Activated CD4-positive, alpha-beta T cell treated with anti-CD3 and anti-CD28 coated beads, Interleukin-2, amount 50 U/mL, for 4 hours (primary cell): ENCODE results near the gene NLRC5.

Experiments
- DNase-seq, 2 experiments: peaks; one replicate each; pipeline ENCODE4 v3.0.0-alpha.2; 2020

The NLRC5 gene

DNA sequence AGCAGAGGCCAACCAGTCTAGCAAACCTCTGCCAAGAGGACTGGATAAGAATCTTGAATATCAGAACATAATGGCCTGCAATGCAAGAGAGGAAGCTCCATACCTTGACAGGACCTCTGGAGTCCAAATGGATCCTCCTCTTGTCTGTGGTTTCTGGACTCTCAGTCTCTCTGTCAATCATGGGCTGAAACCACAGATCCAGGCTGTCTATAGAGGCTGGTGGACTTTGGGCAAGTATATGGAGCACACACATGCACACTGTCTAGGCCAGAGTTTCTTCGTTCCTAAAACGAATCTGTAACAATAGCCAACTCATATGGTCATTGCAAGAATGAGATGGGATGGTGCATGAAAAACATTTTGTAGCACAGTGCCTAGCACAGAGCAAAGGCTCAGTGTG is 37.7 kb downstream of the NLRC5 start:
- no peak for DNase-seq

DNA sequence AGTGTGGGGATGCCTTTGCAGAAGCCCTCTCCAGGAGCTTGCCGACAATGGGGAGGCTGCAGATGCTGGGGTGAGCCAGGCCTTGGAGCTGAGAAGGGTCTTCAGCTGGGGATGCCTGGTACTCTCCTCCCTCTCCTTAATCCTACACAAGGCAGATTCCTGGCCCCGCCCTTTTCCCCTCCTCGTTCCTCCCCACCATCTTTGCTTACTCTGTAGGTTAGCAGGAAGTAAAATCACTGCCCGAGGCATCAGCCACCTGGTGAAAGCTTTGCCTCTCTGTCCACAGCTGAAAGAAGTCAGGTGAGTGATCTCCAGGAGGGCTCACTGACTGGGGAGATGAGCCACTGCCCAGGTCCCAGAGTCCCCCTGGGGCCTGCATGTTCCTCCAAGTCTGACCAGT is 38.7 kb downstream of the NLRC5 start:
- no peak for DNase-seq

DNA sequence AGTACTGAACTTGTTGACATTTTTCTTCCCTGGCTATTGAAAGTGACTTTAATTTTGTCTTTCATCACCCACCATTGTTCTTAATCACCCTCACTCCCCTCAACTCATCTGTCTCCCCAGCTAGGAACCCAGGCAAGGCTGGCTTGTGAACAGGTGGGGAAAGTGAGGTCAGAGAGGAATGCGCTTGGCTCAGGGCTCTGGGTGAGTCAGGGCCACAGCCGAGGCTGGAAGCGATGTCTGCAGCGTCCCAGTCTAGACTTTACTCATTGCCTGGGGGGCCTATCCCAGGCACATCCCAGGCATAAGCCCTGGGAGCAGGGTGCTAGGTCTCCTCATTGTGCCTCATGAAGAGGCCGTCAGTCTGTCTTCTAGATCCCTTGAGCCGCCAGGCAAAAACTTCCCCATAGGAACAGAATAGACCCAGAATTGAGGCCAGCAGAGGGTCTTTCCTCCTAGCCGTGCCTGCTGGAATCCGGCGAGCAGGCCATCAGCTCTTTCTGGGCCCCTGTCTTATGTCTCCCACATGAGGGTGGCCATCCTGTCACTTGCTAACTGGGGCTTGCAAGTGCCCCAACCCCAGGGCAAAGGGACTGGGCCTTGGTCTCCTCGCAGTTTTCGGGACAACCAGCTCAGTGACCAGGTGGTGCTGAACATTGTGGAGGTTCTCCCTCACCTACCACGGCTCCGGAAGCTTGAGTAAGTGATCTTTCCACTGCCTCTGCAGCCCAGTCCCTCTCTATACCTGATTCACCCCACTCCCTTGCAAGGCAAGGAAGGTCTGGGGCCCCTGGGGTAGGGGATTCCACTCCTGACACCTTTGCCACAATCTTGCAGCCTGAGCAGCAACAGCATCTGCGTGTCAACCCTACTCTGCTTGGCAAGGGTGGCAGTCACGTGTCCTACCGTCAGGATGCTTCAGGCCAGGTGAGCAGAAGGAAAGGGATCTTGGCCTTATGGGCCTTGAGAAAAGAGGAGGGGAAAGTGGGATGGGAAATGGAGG is 40.1 kb downstream of the NLRC5 start:
- no peak for DNase-seq

DNA sequence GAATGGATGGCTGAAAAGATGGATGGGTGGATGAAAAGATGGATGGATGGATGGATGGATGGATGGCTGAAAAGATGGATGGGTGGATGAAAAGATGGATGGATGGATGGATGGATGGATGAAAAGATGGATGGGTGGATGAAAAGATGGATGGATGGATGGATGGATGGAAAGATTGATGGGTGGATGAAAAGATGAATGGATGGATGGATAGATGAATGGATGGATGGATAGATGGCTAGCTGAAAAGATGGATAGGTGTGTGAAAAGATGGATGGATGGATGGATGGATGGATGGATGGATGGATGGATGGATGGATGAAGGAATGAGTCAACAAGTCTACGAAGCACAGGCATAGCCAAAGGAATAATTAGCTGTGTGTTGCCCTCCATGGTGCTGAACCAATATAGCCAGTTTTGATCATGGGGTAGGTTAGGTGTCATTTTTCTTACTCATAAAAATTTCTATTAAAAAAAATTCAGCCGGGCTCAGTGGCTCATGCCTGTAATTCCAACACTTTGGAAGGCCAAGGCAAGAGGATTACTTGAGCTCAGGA is 41.1 kb downstream of the NLRC5 start:
- no peak for DNase-seq

DNA sequence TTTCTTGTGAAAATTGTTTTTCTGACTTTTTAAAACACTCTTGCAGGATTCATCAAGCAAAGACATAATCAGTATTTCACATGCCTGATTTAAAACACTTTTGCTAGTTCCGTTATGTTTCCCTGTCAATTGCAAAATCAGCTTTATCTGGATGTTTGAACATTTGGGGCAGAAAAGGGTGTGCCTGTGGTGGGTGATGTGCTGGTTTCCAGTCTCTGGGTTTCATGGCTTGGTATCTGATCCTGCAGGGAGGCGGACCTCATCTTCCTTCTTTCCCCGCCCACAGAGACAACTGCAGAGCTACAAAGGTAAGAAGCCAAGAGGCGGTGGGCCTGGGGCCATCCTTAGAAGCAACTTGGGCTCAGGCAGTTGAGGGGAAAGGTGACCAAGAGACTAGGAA is 41.8 kb downstream of the NLRC5 start:
- DNase-seq = no peak

DNA sequence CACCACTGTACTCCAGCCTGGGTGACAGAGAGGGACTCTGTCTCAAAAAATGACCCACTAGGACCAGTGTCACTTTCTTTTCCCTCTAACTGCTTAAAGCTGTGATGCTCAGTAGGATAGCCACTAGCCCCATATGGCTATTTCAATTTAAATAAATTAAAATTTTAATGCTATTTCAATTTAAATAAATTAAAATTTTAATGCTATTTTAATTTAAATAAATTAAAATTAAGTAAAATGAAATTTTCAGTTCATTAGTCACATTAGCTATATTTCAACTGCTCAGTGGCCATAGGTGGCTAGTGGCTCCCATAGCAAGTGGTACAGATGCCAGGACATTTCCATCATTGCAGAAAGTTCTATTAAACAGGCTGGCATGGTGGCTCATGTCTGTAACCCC is 43.0 kb downstream of the NLRC5 start:
- no peak for DNase-seq

DNA sequence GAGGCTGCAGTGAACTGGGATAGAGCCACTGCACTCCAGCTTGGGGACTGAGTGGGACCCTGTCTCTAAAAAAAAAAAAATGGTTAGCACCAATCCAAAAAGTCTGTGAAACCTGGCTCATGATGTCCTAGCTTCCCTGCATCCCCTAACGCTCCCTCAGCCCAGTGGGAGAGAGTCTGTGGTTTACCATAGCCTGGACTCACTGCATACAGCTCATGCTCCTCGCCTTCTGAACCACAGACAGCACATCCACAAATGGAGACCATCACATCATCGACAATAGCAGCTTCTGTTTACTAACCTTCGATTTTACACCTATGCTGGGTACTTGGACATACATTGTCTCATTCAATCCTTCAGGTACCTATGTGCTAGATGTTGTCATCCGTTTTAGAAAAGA is 43.6 kb downstream of the NLRC5 start:
- no peak for DNase-seq

DNA sequence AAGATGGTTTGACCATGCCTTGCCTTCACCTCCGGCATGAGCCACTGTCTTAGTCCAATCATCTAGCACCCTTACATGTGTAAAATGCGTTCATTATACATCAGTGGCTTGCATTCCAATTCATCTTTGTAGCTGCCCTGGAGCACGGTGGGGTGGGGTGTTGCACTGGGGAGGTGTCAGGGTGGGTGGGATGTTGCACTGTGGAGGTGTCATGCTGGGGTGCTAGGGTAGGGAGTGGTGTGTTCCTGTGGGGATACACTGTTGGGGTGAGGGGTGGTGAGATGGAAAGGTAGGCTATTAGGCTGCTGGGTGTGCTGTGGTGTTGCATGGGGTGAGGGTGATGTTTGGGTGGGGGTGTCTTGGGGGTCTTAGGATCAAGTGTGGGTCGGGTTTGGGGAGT is 47.0 kb downstream of the NLRC5 start:
- no peak for DNase-seq

DNA sequence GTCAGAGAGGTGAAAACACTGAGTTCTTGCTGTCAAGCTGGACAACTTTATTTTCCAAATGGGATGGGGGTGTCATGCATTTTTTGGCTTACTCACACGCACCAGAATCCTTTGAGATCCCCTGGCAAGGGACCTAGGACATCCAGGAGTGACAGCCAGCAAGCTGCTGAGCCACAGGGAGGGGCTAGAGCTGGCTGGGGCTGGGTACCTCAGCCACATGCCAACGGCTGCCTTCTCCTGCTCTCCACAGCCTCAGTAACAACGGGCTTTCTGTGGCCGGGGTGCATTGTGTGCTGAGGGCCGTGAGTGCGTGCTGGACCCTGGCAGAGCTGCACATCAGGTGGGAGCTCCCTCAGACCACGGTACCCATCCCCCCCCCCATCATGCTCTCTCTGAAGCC is 47.6 kb downstream of the NLRC5 start:
- no peak for DNase-seq

DNA sequence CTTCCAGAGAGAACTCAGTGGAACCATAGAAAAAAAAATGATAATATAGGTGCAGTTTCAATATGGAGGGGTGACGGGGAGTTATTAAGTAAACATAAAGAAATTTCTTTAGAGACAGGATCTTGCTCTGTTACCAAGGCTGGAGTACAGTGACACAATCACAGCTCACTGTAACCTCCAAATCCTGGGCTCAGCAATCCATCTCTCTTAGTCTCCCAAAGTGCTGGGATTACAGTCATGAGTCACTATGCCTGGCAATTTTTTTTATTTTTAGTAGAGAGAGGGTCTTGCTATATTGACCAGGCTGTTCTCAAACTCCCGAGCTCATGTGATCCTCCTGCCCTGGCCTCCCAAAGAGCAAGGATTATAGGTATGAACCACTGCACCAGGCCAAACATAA is 48.8 kb downstream of the NLRC5 start:
- no peak for DNase-seq

DNA sequence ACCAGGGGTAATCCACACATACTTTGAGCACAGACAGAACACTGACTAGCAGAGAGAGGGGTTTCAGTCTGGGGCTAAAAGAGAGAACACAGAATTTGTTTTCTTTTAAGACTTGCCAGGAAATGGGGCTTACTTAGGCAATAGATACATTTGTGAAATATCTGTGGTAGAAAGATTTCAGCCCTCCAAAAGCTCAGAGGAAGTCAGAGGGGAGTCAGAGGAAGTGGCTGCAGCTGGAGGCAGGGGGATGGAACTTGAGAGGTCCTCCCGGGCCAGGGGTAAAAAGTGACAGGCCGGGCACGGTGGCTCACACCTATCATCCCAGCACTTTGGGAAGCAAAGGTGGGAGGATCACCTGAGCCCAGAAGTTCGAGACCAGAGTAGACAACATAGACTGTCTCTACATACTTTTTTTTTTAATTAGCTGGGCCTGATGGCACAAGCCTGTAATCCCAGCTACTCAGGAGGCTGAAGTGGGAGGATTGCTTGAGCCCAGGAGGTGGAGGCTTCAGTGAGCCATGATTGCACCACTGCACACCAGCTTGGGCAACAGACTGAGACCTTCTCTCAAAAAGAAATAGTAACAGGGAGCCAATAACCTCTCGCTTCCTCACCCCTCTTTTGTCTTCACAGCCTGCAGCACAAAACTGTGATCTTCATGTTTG is 49.9 kb downstream of the NLRC5 start:
- no peak for DNase-seq

DNA sequence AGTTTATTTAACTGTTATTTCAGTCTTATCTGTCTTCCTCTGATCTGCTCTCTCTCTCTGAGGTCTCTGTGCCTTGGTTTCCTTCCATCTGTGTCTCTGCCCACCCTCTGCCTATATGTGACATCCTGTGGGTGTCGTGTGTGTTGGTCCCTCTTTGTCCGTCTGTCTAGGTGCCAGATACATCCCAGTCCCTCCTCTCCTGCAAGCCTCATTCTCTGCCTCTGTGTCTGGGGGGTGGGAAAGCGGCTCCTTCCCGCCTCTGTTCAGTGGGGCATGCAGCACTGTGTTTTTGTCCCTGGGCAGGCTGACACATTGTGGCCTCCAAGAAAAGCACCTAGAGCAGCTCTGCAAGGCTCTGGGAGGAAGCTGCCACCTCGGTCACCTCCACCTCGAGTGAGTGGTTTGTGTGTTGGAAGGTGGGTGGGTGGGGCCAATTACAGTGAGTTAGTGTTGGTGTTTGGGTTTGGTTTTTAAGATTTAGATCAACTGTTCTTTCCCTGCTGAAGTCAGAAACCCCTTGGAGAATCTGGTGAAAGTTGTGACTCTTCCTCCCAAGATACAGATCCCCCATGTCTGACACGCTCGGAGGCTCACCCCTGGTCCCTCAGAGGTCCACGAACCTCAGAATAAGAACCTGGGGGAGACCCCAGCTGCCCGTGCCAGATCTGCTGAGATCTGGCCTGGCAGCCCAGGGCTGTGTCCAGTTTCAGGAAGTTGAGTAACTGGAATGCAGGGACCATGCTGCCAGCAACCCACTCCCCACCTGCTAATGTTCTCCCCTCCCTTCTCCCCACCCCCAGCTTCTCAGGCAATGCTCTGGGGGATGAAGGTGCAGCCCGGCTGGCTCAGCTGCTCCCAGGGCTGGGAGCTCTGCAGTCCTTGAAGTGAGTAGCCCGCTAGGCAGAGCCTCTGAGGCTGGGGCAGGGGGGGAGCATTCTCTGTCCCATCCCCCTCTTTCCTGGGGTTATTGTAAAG is 52.1 kb downstream of the NLRC5 start:
- peak; percentile 80 to 85 for DNase-seq

DNA sequence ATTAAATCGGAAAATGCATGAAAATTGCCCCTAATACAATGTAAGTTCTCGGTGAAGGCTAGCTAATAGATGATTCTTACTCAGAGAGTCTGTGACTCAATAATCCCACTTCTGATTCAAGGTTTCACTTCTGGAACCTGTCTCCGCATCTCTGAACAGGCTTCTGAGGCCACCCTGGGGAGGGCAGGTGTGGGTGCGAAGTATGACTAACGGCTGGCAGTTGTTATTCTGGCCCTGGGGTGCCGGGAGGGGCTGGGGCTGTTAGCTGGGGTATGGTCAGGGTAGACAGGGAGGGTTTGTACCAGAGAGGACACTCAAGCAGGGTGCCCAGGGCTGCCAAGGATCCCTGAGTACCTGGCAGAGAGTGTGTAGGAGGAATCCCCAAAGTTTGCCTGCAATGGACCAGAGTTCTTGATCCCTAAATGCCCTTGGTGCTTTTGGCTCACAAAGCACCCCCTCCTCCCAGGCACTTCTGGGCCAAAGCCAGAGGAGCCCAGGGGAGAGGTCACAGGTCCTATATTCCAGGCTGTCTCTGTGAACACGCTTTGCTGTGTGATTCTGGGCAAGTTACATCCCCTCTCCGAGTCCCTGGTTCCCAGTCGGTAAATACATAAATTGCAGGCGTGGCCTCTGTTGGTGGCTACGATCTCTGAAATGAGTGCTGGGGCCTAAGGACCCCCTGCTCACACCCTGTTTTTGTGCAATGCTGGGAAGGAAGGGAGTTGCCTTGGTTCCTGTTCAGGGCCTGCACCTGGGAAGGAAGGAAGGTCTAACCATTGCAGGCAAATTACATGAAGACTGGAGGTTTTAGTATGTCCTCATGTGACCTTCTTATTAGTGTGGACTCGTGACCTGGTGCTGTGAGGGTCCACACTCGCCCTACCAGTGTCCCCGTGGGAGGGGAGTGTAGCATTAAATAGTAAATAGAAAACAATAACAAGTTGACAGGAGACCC is 53.1 kb downstream of the NLRC5 start:
- peak; percentile 79 for DNase-seq

DNA sequence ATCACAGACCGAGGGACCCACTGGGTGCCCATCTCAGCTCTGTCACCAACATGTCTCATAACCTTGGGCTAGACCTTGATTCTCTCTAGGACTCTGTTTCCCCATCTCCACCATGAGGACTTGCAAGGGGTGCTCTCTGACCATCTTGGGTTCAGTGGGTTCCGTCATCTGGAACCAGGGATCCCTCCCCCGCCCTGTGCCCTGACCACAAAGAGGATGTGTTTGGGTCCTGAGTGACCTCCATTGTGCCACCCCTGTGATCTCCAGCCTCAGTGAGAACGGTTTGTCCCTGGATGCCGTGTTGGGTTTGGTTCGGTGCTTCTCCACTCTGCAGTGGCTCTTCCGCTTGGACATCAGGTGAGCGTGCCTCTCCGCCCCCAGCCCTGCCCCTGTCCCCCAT is 53.9 kb downstream of the NLRC5 start:
- no peak for DNase-seq

DNA sequence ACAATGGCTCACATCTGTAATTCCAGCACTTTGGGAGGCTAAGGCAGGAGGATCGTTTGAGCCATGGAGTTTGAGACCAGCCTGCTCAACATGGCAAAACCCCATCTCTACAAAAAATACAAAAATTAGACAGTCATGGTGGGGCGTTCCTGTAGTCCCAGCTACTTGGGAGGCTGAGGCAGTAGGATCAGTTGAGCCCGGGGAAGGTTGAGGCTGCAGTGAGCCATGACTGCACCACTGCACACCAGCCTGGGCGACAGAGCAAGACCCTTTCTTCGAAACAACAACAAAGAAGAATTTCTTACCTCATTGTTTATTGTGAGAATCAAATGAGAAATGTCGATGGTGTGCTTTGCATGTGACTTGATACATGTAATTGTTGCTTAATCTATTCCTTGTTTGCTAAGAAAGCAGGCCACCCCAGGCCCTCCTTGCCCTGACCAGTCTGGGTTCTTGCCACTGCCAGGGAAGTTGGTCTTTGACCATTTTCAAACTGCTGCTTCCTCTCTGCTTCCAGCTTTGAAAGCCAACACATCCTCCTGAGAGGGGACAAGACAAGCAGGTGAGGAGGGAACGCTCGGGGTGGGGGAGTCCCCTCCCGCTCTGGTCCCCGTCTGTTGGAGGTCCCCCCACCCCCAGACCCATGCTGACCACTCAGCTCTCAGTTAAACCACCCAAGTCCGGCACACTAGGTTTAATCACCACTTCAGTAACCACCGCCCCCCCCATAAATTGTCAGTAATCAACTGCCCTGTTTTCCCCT is 55.8 kb downstream of the NLRC5 start:
- no peak for DNase-seq

DNA sequence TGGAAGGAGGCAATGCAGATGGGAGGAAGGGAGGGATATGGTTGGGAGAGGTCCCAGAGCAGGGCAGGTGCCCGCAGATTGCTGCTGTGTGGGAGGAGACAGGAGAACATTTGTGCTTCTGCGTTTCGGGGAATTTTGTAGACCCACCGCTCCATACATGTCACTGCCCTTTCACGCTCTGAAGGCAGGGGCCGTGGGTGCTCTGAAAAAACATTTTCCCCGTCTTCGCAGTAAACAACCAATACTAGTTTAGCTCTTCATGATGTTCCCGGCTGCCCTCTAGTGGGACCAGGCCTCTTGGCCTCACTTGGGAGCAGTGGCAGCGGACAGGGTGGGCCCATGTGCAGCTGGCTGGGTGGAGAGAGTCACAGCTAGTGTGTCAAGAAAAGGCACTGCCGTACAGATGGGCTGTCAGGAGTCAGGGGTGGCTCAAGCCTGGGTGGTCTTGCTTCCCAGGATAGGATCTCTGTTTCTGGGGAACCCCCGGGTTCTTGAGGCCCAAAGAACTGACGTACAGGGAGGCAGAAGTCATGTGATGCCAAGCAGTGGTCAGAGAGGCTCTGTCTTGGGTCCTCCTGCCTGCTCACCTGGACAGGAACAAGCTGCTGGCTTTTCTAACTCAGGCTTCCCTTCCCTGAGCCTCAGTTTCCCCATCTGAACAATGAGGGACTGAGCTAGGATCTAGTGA is 56.5 kb downstream of the NLRC5 start:
- DNase-seq = peak in 1 of 2 experiments; percentile 19

DNA sequence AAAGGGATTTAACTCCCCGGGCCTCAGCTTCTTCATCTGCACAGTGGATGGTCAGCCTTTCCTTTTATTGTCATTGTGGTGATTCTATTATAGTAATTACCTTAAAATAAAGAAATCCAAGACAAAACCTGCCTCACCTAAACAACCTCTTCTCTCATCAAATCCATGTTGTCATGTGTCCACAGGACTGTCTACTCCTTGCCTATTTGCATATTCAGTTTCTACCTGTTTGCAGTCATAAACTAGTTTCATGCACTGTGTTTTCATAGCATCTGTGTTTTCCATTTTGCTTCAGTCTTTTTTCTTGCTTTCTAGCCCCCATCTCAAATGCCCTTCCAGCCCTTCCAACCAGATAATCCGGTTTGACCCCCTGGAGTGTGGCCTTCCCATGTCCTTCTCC is 58.7 kb downstream of the NLRC5 start:
- DNase-seq = no peak

DNA sequence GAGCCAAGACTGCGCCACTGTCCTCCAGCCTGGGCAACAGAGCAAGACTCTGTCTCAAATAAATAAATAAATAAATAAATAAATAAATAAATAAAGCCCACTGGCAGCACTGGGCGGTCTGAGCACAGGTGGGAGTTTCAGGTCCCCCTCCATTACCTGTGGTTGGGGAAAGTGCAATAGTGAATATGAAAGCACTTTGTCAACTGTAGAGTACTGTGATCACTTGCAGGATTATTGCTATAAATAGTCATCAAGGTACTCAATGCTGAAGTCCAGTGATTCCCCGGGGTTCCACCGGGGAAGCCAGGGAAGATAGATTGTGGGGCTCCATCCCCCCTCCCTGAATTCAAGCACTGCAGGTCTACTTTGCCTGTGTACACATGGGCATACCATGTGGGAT is 60.3 kb downstream of the NLRC5 start:
- DNase-seq = no peak

DNA sequence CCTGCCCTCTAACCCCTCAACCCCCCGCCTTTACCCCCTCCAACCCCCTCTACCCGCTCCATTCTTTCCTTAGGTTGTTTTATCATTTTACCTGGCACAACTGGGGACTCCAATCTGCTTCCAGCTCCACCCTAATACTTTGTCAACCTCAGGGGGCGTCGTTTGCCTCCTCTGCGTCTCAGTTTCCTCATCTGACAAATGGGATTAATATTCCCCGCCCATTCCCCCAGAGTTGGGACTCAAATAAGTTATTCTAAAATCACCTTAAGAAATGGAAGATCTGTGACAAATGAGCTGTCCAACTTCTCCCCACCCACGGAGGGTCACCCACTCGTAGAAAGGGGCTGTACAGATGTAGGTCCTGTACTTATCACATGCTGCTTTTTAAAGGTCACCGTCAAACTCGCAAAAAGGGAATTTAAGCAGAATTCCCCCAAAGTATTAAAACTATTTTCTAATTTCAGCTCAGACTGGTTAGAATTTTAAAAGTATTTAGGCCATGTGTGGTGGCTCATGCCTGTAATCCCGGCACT is 62.4 kb downstream of the NLRC5 start:
- DNase-seq = no peak

DNA sequence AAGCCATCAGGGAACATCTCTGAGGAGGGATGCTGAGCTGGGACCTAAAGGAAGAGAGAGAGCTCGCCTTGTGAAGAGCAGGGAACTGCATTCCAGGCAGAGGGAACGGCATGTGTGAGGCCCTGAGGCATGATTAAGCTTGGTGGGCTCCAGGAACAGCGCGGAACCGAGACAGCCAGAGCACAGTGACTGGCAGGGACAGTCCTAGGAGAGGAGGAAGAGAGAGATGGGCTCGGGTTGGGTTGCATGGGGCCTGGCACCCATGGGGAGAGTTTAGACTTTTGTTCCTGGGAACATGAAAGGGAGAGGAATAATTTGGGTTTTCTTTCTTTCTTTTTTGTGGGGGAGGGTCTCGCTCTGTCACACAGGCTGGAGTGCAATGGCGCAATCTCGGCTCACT is 63.8 kb downstream of the NLRC5 start:
- DNase-seq = no peak
